Measurements from ENCODE around the gene LIMS4.
"Not testable (repeated sequence)": the region's sequence is repeated elsewhere in the genome, so short reads cannot be mapped to it uniquely, and the experiment has no call there.

Gene LIMS4

DNA sequence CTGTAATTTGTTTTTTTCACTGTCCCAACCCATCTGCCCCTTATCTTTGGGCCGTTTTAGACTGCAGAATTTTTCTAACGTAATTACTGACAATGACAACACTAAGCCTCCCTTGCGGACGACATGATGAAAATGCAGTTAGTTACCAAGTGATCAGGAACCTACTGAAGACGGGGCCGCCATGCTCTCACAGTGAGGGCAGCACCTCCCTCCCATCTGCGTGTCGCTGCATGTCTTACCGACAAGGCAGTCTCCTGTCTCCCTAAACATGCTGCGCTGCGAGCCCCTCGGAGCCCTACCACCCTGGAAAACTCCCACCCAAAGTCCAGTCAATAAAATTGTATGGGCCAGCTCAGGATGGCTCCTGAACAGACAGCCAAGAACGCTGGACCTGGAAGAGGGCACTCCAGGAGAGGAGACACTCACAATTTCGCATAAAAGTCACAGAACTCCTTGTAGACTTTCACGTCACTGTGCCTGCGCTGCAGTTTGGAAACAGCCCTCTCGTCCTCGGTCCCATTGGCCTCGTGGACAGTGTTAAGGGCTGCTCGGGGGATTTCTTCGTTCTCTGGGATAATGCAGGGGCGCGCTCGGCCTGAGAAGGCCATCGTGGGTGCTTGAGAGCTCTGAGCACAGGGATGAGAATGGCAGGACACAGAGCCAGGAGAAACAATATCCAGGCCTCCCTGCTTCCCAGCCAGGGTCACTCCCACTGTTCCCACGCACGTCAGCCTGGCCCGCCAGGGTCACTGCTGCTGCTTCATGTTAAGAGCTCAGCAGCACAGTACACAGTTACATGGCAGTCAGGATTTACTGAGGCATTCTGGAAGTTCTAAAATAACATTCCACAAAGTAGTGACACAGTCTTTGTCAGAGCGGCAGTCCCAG, at the start of gene LIMS4:
TSS of gene LIMS4 (minus strand) at position 646 of the 888 bp plus-strand sequence. CDS start at position 608, 38 bp downstream.
- not testable (repeated sequence) for DNase-seq (ENCODE audit: low read depth)

DNA sequence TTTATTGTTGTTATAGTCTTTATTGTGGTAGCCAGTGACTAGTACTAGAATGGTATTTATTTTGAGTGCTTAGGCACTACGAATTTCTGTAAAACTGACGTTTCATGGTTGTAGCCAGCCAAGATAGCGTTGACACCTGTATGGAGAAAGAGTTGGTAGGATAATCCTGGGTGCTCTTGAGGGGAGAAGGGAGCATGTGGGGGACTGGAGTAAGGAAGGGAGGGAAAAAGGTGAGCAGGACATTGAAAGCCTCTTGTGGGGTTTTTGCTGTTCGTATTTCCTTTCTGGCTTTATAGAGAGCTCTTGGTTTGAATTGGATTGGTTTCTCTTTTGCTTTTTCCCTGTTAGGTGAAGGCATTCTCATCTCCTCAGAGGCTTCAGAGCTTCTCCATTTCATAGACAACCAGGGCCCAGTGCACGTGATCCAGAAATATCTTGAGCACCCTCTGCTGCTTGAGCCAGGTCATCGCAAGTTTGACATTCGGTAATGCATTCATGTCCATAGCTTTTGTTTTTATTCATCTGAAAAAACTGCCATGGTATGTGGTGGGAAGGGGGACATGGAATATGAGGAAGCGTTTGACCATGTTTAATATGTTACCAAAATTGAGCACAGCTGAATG, 27.2 kb upstream of the LIMS4 start:
- DNase-seq (ENCODE audit: low read depth) = not testable (repeated sequence)

- not testable (repeated sequence) for DNase-seq (ENCODE audit: low read depth)
Measured at GRCh38 chr2:110496027-110496426, 23.4 kb upstream of the LIMS4 start.

GRCh38 chr2:110494488-110494887, 21.9 kb upstream of the LIMS4 start:
- not testable (repeated sequence) for DNase-seq (ENCODE audit: low read depth)

DNA sequence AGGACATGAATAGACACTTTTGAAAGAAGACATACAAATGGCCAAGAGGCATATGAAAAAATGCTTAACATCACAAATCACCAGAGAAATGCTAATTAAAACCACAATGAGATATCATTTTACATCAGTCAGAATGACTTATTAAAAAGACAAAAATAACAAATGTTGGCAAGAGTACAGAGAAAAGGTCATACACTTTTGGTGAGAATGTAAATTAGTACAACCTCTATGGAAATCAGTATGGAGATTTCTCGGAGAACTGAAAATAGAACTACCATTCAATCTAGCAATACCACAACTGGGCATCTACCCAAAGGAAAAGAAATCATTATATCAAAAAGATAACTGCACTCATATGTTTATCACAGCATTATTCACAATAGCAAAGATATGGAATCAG, 16.4 kb upstream of the LIMS4 start:
- not testable (repeated sequence) for DNase-seq (ENCODE audit: low read depth)

- not testable (repeated sequence) for DNase-seq (ENCODE audit: low read depth)
Measured at GRCh38 chr2:110482697-110483096, 10.1 kb upstream of the LIMS4 start.

DNA sequence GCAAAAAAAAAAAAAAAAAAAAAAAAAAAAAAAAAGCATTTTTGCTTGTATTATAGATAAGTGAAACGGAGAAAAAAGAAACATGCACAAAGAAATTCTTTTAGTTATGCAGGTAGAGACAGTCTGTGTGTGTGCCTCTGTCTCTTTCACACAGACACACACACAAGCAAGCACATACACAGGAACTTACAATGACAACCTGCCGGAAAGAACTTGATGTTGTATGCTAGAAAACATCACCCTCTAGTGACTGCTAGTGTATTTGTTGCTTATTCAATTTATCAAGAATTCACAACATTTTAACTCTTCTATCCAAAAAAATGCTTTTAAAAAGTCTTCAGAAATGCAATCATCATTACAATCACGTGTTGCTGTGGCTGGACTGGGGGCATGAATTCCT, 8.6 kb upstream of the LIMS4 start:
- DNase-seq (ENCODE audit: low read depth) = not testable (repeated sequence)

- not testable (repeated sequence) for DNase-seq (ENCODE audit: low read depth)
Measured at GRCh38 chr2:110480084-110480483, 7.5 kb upstream of the LIMS4 start.

- DNase-seq (ENCODE audit: low read depth) = not testable (repeated sequence)
Measured at GRCh38 chr2:110477370-110477769, 4.8 kb upstream of the LIMS4 start.

DNA sequence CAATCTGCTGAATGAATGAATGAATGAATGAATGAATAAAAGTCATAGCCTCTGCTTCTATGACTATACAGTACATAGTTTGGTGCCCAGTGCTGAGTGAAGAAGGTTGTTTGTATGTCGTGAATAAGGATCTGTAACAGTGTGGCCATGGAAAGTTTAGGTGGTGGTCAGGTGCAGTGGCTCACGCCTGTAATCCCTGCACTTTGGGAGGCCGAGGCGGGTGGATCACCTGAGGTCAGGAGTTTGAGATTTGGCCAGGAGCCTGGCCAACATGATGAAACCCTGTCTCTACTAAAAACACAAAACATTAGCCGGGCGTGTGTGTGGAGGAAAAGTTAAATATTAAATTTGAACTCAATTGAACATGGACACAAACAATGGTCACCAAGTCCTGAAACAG, 4.3 kb upstream of the LIMS4 start:
- not testable (repeated sequence) for DNase-seq (ENCODE audit: low read depth)

- DNase-seq (ENCODE audit: low read depth) = not testable (repeated sequence)
Measured at GRCh38 chr2:110475627-110476359, 3.2 kb upstream of the LIMS4 start.

DNA sequence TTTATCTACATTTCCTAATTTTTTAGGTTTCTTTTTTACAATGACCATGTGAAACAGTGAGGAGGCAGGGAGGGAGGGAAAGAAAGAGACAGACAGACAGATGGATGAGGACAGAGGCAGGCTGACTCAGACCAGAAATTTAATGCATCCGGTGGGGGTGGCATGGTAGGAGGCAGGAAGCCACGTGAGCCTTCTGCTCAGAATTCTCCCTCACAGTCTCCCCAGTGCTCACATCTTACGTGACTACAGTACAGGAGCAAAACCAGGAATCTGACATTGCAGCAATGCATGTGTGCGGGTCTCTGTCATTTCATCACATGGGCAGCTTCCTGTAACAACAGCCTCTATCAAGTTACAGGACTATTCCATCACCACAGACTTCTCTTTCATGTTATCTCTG, 2.3 kb upstream of the LIMS4 start:
- not testable (repeated sequence) for DNase-seq (ENCODE audit: low read depth)

- DNase-seq (ENCODE audit: low read depth) = not testable (repeated sequence)
Measured at GRCh38 chr2:110473059-110473358, 393 bp upstream of the LIMS4 start.

GRCh38 chr2:110468921-110469320, 3.7 kb downstream of the LIMS4 start:
- DNase-seq (ENCODE audit: low read depth) = not testable (repeated sequence)

DNA sequence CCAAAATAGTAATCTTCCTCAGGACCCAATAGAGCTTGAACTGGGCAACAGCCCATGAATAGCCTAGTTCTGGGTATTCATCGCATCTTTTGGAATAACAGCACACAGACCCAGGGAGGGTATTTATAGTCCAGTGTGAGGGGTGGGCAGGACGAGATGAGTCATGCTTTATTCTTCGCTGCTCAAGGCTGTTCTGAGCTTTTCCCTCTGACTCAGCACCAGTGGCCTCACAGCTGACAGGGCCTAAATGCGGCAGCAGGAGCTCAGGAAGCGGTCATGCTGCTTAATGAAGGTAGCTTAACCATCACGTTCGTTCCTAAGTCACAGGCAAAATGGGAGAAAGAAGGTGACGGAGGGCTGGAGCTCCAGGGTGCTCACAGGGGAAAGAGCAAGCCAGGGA, 7.3 kb downstream of the LIMS4 start:
- not testable (repeated sequence) for DNase-seq (ENCODE audit: low read depth)

GRCh38 chr2:110462458-110462857, 10.2 kb downstream of the LIMS4 start:
- not testable (repeated sequence) for DNase-seq (ENCODE audit: low read depth)

DNA sequence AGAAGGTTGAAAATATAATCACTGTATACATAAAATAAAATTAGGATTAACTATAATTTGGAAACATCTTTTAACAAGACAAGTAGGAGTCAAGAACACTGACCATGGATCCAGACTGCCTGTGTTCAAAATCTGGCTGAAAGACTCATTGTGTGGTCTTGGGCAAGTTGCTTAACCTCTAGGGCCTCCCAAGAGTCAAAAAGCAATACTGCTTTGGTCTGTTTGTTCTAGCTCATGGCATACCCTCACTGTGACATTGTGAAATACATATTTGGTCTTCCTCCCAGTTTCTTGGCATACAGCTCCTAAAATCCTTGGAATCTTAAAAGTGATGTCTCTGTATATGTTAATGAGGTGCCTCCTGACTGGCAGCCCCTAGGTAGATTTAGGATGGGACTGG, 12.3 kb downstream of the LIMS4 start:
- not testable (repeated sequence) for DNase-seq (ENCODE audit: low read depth)

DNA sequence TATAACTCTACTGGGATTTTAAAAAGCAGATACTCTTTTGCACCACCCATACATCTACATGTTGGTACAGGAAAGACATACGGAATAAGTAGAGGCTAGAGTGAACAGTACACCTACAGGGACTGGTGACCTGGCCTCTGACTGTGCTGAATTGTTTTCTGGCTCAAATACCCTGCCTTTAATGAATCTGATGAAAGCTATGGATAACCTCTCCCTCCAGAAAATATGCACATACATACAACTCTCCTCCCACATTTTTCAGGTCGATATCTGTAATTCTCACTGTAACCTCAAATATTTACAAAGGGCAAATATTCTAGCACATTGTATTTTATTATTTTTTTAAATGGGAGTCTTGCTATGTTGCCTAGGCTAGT, 15.4 kb downstream of the LIMS4 start:
- not testable (repeated sequence) for DNase-seq (ENCODE audit: low read depth)

DNA sequence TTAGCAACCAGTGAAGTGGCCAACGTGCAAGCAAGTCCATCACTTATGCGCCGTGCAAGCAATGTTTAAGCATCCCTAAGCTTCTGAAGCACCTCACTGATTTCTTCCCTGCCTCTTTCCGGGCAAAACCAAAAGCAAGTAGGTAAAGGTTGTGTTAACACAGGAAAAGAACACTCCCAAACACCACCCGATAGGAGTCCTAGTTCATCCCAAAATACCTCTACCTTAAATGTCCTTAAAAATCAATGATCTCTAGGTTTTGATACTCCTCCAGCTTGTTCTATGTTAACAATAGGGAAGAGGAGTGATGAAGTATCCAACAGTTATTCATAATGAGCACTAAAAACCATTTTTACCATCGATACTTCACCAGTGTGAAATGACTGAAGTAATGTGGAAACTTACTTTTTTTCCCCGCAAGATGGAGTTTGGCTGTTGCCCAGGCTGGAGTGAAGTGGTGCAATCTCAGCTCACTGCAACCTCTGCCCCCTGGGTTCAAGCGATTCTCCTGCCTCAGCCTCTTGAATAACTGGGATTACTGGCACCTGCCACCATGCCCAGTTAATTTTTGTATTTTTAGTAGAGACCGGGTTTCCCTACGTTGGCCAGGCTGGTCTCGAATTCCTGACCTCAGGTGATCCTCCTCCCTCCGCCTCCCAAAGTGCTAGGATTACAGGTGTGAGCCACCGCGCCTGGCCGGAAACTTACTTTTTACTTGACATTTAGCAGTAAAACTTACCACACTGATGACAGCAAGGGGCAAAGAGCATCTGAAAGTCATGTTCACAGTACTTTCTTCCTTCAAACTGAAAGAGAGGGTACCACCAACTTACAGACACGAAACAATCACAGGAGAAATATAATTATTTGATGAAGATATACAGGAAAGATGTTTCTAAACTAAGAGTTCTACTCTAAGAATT, 16.1 kb downstream of the LIMS4 start:
- DNase-seq (ENCODE audit: low read depth) = not testable (repeated sequence)

GRCh38 chr2:110455080-110455670, 17.4 kb downstream of the LIMS4 start:
- DNase-seq (ENCODE audit: low read depth) = not testable (repeated sequence)

GRCh38 chr2:110450951-110451350, 21.7 kb downstream of the LIMS4 start:
- DNase-seq (ENCODE audit: low read depth) = not testable (repeated sequence)

Data from activated T-cell treated with anti-CD3 and anti-CD28 coated beads for 1 hour (primary cell).